ENCODE data around the gene BHLHE40. TPM values are rescaled to one million over a fixed set of nuclear protein-coding genes. Genes with fewer than 3 reads are reported as not detected.

Gene BHLHE40
- total RNA-seq, 2 donors from 2014 or later = 25.2 to 66.0 TPM

- Histone ChIP-seq H3K4me1 (peaks cover 6% of the 10 kb centered on the region), H3K4me3 (peak overlapping the region; percentile 88), H3K36me3 (no peaks in the 10 kb centered on the region), H3K27me3 (no peaks in the 10 kb centered on the region), H3K27ac (peak overlapping the region; percentile 95), H3K9ac (ENCODE audit: low read depth in 2 of 2, low read length in 2 of 2) (peak overlapping the region; percentile 48 to 59), H3K9me3 (no peaks in the 10 kb centered on the region)
- peak; percentile 37 for TF ChIP-seq CTCF (IDR thresholded peaks at IDR 0.05)
- intact Hi-C loops (cut with DNase I) = loop anchor here (5.0 kb wide), 1 partner anchor 40 kb away; no protein-coding TSS in a partner anchor
- peak; percentile 59 for DNase-seq
Observed at GRCh38 chr3:4981665-4982494, 2.6 kb downstream of the BHLHE40 start.

GRCh38 chr3:4982773-4983738 lies 3.8 kb downstream of the BHLHE40 start:
- Histone ChIP-seq H3K9me3 (no peaks in the 10 kb centered on the region), H3K4me3 (peak overlapping the region; percentile 88), H3K9ac (ENCODE audit: low read depth in 2 of 2, low read length in 2 of 2) (peak overlapping the region; percentile 44 to 73), H3K36me3 (no peaks in the 10 kb centered on the region), H3K27me3 (no peaks in the 10 kb centered on the region), H3K27ac (peak overlapping the region; percentile 95), H3K4me1 (peaks cover 6% of the 10 kb centered on the region)
- TF ChIP-seq CTCF (IDR thresholded peaks at IDR 0.05) = no peak
- intact Hi-C loops (cut with DNase I) = loop anchor here (5.0 kb wide), 1 partner anchor 39 kb away; no protein-coding TSS in a partner anchor
- DNase-seq = no peak

GRCh38 chr3:4983739-4984510 lies 4.7 kb downstream of the BHLHE40 start:
- H3K4me1 ChIP-seq = peaks cover 10% of the 10 kb centered on the region

GRCh38 chr3:4984511-4984864 lies 5.3 kb downstream of the BHLHE40 start:
- Histone ChIP-seq H3K4me1 (peaks cover 10% of the 10 kb centered on the region), H3K9me3 (no peaks in the 10 kb centered on the region), H3K9ac (ENCODE audit: low read depth in 2 of 2, low read length in 2 of 2) (peak overlapping the region; percentile 58 to 73), H3K27ac (peak overlapping the region; percentile 95), H3K36me3 (no peaks in the 10 kb centered on the region), H3K4me3 (peak overlapping the region; percentile 88), H3K27me3 (no peaks in the 10 kb centered on the region)
- no peak for DNase-seq
- no peak for TF ChIP-seq CTCF (IDR thresholded peaks at IDR 0.05)
- intact Hi-C loops (cut with DNase I) = loop anchor here (5.0 kb wide), 1 partner anchor 38 kb away; no protein-coding TSS in a partner anchor

More at GRCh38 chr3:4983739-4984510, 4.7 kb downstream of the BHLHE40 start:
- intact Hi-C loops (cut with DNase I) = loop anchor here (5.0 kb wide), 1 partner anchor 38 kb away; no protein-coding TSS in a partner anchor
- H3K9me3 ChIP-seq = no peaks in the 10 kb centered on the region
- peak; percentile 72 for DNase-seq
- H3K36me3 ChIP-seq = no peaks in the 10 kb centered on the region
- H3K9ac ChIP-seq (ENCODE audit: low read depth in 2 of 2, low read length in 2 of 2) = peak overlapping the region; percentile 58 to 73
- H3K4me3 ChIP-seq = peak overlapping the region; percentile 88
- peak overlapping the region; percentile 95 for H3K27ac ChIP-seq
- no peaks in the 10 kb centered on the region for H3K27me3 ChIP-seq
- no peak for TF ChIP-seq CTCF (IDR thresholded peaks at IDR 0.05)
